HCT116 (cell line): ENCODE data around the gene INSR. TPM values are rescaled to one million over a fixed set of nuclear protein-coding genes. Genes with fewer than 3 reads are reported as not detected.

ENCODE experiments used
- ATAC-seq: fragments of 200-7000 bp; cut with Tn5 transposase; 2 replicates; pipeline ENCODE4 v1.9.1; 2020; ENCODE audit warnings: mild to moderate bottlenecking, moderate library complexity
- BruUV-seq: library from RNA; stranded (reverse); fragments of 400-500 nt; replicated peaks from 2 replicates; lab custom pipeline; 2021; lab: Mats Ljungman, UMichigan
- CTCF ChIA-PET: fragments of 300-600 bp; sonication (Branson Sonifier 250); formaldehyde crosslinking; loops from one replicate; lab custom pipeline; 2021; ENCODE audit warnings: antibody characterized with exemption; lab: Charles Lee
- POLR2A ChIA-PET: fragments of 300-600, 350-600 bp; sonication (Branson Sonifier 250); formaldehyde crosslinking; loops from one replicate; lab custom pipeline; 2021; ENCODE audit warnings: antibody characterized with exemption; lab: Charles Lee
- RAD21 ChIA-PET, 2 experiments: fragments of 300-600 bp; sonication (Branson Sonifier 250); formaldehyde crosslinking; loops; one replicate each; lab custom pipeline; 2023; ENCODE audit warnings: low total read pairs in 2 of 2; ENCODE audit not compliant: uncharacterized antibody in 2 of 2, unreplicated experiment in 2 of 2, low non-redundant PET in 1 of 2; lab: Charles Lee
- DNase-seq: peaks from one replicate; pipeline ENCODE4 v3.0.0-alpha.2; 2010; ENCODE audit warnings: low read depth, low spot score
- H2AFZ ChIP-seq: fragments of 200-600 bp; shearing (Covaris generic), sonication (generic); 2 replicates; pipeline ENCODE4 v1.6.1; 2017; ENCODE audit warnings: low read depth, mixed run types, mixed read lengths, antibody characterized with exemption, low read length; ENCODE audit not compliant: poor library complexity, severe bottlenecking
- H3K27ac ChIP-seq: 2 replicates; pipeline ENCODE4 v1.5.1; 2012; ENCODE audit warnings: low read depth, low read length
- H3K27me3 ChIP-seq: fragments of 200-600 bp; sonication (generic); 2 replicates; pipeline ENCODE4 v1.6.1; 2016; ENCODE audit warnings: mixed run types, low read length, mixed read lengths; ENCODE audit not compliant: insufficient read depth
- H3K36me3 ChIP-seq, 2 experiments: fragments of 200-500 bp in 1 of 2; fragments of 200-600 bp in 1 of 2; sonication (Bioruptor generic) in 1 of 2; sonication (generic) in 1 of 2; 2 replicates each; pipeline versions ENCODE4 v1.5.1 to v1.6.1; 2014 to 2016; ENCODE audit warnings: low read length in 2 of 2, inconsistent platforms in 1 of 2, mixed read lengths in 1 of 2, mixed run types in 1 of 2; ENCODE audit not compliant: insufficient read depth in 2 of 2, control insufficient read depth in 1 of 2
- H3K4me1 ChIP-seq, 2 experiments: fragments of 200-600 bp in 1 of 2; sonication (generic) in 1 of 2; 2 replicates each; pipeline versions ENCODE4 v1.5.1 to v1.6.1; 2012 to 2017; ENCODE audit warnings: low read length in 2 of 2, inconsistent platforms in 1 of 2, mild to moderate bottlenecking in 1 of 2, mixed read lengths in 1 of 2, mixed run types in 1 of 2, moderate library complexity in 1 of 2; ENCODE audit not compliant: insufficient read depth in 2 of 2, control insufficient read depth in 1 of 2
- H3K4me2 ChIP-seq: fragments of 200-600 bp; sonication (generic); 2 replicates; pipeline ENCODE4 v1.6.1; 2017; ENCODE audit warnings: mixed run types, low read length, mixed read lengths
- H3K4me3 ChIP-seq, 2 experiments: fragments of 200-600 bp in 1 of 2; sonication (generic) in 1 of 2; replicated peaks in 1 of 2; 2 replicates each; pipeline ENCODE4 v1.5.1; 2011 to 2016; ENCODE audit warnings: low read length in 2 of 2, control low read depth in 1 of 2, low read depth in 1 of 2, mild to moderate bottlenecking in 1 of 2, mixed read lengths in 1 of 2, mixed run types in 1 of 2
- H3K79me2 ChIP-seq: fragments of 200-600 bp; sonication (generic); 2 replicates; pipeline ENCODE4 v1.6.1; 2017; ENCODE audit warnings: mild to moderate bottlenecking, mixed run types, low read length, moderate library complexity, mixed read lengths; ENCODE audit not compliant: insufficient read depth
- H3K9ac ChIP-seq: fragments of 200-600 bp; sonication (generic); 2 replicates; pipeline ENCODE4 v1.6.1; 2016; ENCODE audit warnings: low read length, mixed read lengths
- H3K9me2 ChIP-seq: fragments of 200-600 bp; sonication (generic), shearing (Covaris generic); 2 replicates; pipeline ENCODE4 v1.6.1; 2017; ENCODE audit warnings: mixed run types, mild to moderate bottlenecking, moderate library complexity; ENCODE audit not compliant: insufficient read depth
- H3K9me3 ChIP-seq, 2 experiments: fragments of 200-500 bp in 1 of 2; fragments of 200-600 bp in 1 of 2; sonication (Bioruptor generic) in 1 of 2; sonication (generic) in 1 of 2; 2 replicates each; pipeline ENCODE4 v1.6.1; 2014 to 2017; ENCODE audit warnings: low read length in 2 of 2, mixed read lengths in 2 of 2, inconsistent platforms in 1 of 2, low read depth in 1 of 2, mild to moderate bottlenecking in 1 of 2, mixed run types in 1 of 2, moderate library complexity in 1 of 2; ENCODE audit not compliant: control insufficient read depth in 1 of 2, insufficient read depth in 1 of 2
- H4K20me1 ChIP-seq: fragments of 200-600 bp; sonication (generic), shearing (Covaris generic); 2 replicates; pipeline ENCODE4 v1.6.1; 2017; ENCODE audit warnings: mixed run types, mild to moderate bottlenecking, moderate library complexity; ENCODE audit not compliant: insufficient read depth
- CBX3 ChIP-seq: IDR thresholded peaks from 2 replicates; pipeline ENCODE4 v1.6.1; 2012; ENCODE audit warnings: low read depth
- SP1 ChIP-seq: IDR thresholded peaks from 2 replicates; pipeline ENCODE4 v1.6.1; 2012; ENCODE audit warnings: low read depth
- intact Hi-C: fragments of 100-400 bp; cut with micrococcal nuclease; formaldehyde crosslinking; loops from 2 replicates; pipeline ENCODE4 v1.10.0; 2022
- total RNA-seq: library from RNA; stranded (reverse); gene quantifications from one replicate; pipeline ENCODE4 v1.2.1, GENCODE V29; 2021; ENCODE audit not compliant: unreplicated experiment
- TF ChIP-seq, protein P1 (sequence below): IDR thresholded peaks from 2 replicates; pipeline ENCODE4 v1.6.1; 2012
- TF ChIP-seq, protein P2 (sequence below): IDR thresholded peaks from 2 replicates; pipeline ENCODE4 v1.6.1; 2012

Gene INSR
- total RNA-seq, 1 experiment from 2014 or later: 25.4 TPM

DNA sequence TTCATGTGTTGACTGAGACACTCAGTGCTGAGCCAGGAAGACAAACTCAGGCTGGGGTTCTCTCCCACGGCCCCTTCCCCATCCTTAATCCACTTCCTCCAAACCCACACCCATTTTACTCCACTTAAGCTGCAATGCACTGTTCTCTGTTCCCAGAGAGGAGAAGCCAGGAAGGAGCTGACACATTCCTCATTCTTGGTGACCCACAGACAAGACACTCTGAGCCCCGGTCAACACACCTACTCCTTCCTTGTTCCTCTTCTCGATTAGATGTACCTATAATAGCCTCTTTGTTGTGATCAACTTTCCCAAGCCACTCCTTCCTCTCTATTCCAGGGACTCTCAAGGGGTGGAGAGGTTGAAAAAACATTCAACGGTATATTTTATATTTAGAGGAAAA, 47.1 kb downstream of the INSR start:
- ChIA-PET POLR2A (no interaction called here), CTCF (no interaction called here), RAD21 (no interaction called here)
- H3K27me3 ChIP-seq: no peaks in the 10 kb centered on the region
- H3K9ac ChIP-seq: no peak overlapping the region
- H3K27ac ChIP-seq: no peak overlapping the region
- no peaks in the 10 kb centered on the region for H3K4me1 ChIP-seq
- H2AFZ ChIP-seq: no peak overlapping the region
- no peaks in the 10 kb centered on the region for H4K20me1 ChIP-seq
- H3K4me3 ChIP-seq: no peak overlapping the region
- intact Hi-C loops: no loop called here
- H3K4me2 ChIP-seq: no peak overlapping the region
- peaks cover 6 to 13% of the 10 kb centered on the region in 2 experiments; a peak in 3 of 4 replicates for H3K9me3 ChIP-seq
- H3K36me3 ChIP-seq: no peaks in the 10 kb centered on the region; a peak in 1 of 4 replicates
- no peaks in the 10 kb centered on the region for H3K9me2 ChIP-seq
- no peak for ATAC-seq
- no TSS peak for BruUV-seq
- H3K79me2 ChIP-seq: no peaks in the 10 kb centered on the region
- no peak for TF ChIP-seq SP1
- TF ChIP-seq, protein P1, sequence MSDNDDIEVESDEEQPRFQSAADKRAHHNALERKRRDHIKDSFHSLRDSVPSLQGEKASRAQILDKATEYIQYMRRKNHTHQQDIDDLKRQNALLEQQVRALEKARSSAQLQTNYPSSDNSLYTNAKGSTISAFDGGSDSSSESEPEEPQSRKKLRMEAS: no peak
- no peak for DNase-seq

DNA sequence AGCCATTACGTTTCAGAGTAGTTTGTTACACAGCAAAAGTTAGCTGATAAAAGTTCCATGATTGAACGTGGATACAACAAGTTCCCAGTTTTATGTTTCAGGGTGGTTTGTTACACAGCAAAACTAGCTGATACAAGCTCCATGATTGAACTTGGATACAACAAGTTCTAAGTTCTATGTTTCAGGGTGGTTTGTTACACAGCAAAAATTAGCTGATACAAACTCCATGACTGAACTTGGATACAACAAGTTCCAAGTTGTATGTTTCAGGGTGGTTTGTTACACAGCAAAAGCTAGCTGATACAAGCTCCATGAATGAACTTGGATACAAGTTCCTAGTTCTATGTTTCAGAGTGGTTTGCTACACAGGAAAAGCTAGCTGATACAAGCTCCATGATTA, 47.6 kb downstream of the INSR start:
- Histone ChIP-seq H3K9me2 (no peaks in the 10 kb centered on the region), H2AFZ (no peak overlapping the region), H3K9ac (no peak overlapping the region), H3K9me3 (peaks cover 6 to 13% of the 10 kb centered on the region in 2 experiments; a peak in 3 of 4 replicates), H3K79me2 (no peaks in the 10 kb centered on the region), H4K20me1 (no peaks in the 10 kb centered on the region), H3K36me3 (no peaks in the 10 kb centered on the region; a peak in 1 of 4 replicates), H3K4me2 (no peak overlapping the region)
- no peak for DNase-seq
- intact Hi-C loops: no loop called here
- POLR2A ChIA-PET: no interaction called here
- no TSS peak for BruUV-seq
- ATAC-seq: no peak
- TF ChIP-seq CBX3: peak; percentile 58; the same call in 1 of the 2 replicates
- TF ChIP-seq, protein P2, sequence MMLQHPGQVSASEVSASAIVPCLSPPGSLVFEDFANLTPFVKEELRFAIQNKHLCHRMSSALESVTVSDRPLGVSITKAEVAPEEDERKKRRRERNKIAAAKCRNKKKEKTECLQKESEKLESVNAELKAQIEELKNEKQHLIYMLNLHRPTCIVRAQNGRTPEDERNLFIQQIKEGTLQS: no peak
- TF ChIP-seq, all 23 proteins: peak for 1
- RAD21 ChIA-PET: no interaction called here
- H3K27ac ChIP-seq: no peak overlapping the region
- H3K4me1 ChIP-seq: no peaks in the 10 kb centered on the region
- CTCF ChIA-PET: interaction anchor here (0.7 kb wide), 1 partner anchor 20 kb away, joined by 3 read pairs; no protein-coding TSS in a partner anchor
- H3K27me3 ChIP-seq: no peaks in the 10 kb centered on the region
- H3K4me3 ChIP-seq: no peak overlapping the region
